Astrocyte of the spinal cord (primary cell): Measurements from ENCODE around the gene MID2.
"Not testable (repeated sequence)": the region's sequence is repeated elsewhere in the genome, so short reads cannot be mapped to it uniquely, and the experiment has no call there.

Source experiments
- DNase-seq: peaks from one replicate; pipeline ENCODE4 v3.0.0; 2011; ENCODE audit warnings: low read depth, low spot score
- H3K4me3 ChIP-seq: 2 replicates; pipeline ENCODE4 v1.5.1; 2011; ENCODE audit warnings: low read depth, mild to moderate bottlenecking, low read length, moderate library complexity
- CTCF ChIP-seq: IDR thresholded peaks from 2 replicates; pipeline ENCODE4 v1.5.1; 2012; ENCODE audit warnings: low read depth, mild to moderate bottlenecking, low read length, inconsistent platforms
- in situ Hi-C: cut with HindIII; loops from 2 replicates; pipeline ENCODE4 v1.10.0; 2017; ENCODE audit warnings: low sequenced_read_pairs

MID2 gene

GRCh38 chrX:107805179-107805578 lies 20.5 kb upstream of the MID2 start:
- DNase-seq = no peak
- no peak overlapping the region for H3K4me3 ChIP-seq
- no peak for TF ChIP-seq CTCF
- in situ Hi-C loops = no loop called here

- DNase-seq, H3K4me3 ChIP-seq, in situ Hi-C loops: not testable (repeated sequence)
These were observed 15.6 kb upstream of the MID2 start for GRCh38 chrX:107810053-107810452.

- TF ChIP-seq CTCF = no peak
- in situ Hi-C loops = no loop called here
- no peak overlapping the region for H3K4me3 ChIP-seq
- DNase-seq = no peak
These were observed 6.7 kb upstream of the MID2 start for GRCh38 chrX:107818900-107819521.

GRCh38 chrX:107823042-107823441 lies 2.6 kb upstream of the MID2 start:
- in situ Hi-C loops = no loop called here
- TF ChIP-seq CTCF = no peak
- no peak for DNase-seq
- no peak overlapping the region for H3K4me3 ChIP-seq

- H3K4me3 ChIP-seq = no peak overlapping the region
- TF ChIP-seq CTCF = no peak
- DNase-seq = peak; percentile 49
- in situ Hi-C loops = no loop called here
These were observed 2.2 kb upstream of the MID2 start for GRCh38 chrX:107823456-107823855.

- TF ChIP-seq CTCF = no peak
- H3K4me3 ChIP-seq = peak overlapping the region; percentile 47
- in situ Hi-C loops = no loop called here
- DNase-seq = peak; percentile 29
These were observed 768 bp downstream of the MID2 start for GRCh38 chrX:107826238-107827029.

GRCh38 chrX:107827030-107827831 lies 1.6 kb downstream of the MID2 start:
- TF ChIP-seq CTCF = no peak
- DNase-seq = peak; percentile 33
- H3K4me3 ChIP-seq = peak overlapping the region; percentile 47
- in situ Hi-C loops = no loop called here
